IPS-20b (cell line): ENCODE measurements around the gene ADGRB3.
"Not testable (repeated sequence)": the region's sequence is repeated elsewhere in the genome, so short reads cannot be mapped to it uniquely, and the experiment has no call there.

Source experiments
- H3K27ac ChIP-seq: one replicate; pipeline ENCODE4 v1.5.1; 2013; ENCODE audit warnings: low read length
- H3K27me3 ChIP-seq: 2 replicates; pipeline ENCODE4 v1.6.1; 2013; ENCODE audit warnings: mild to moderate bottlenecking, low read length, inconsistent platforms; ENCODE audit not compliant: insufficient read depth
- H3K36me3 ChIP-seq: 2 replicates; pipeline ENCODE4 v1.6.1; 2013; ENCODE audit warnings: low read depth, mild to moderate bottlenecking, inconsistent platforms, low read length, moderate library complexity; ENCODE audit not compliant: insufficient read depth
- H3K4me1 ChIP-seq: 2 replicates; pipeline ENCODE4 v1.6.1; 2013; ENCODE audit warnings: mild to moderate bottlenecking, control low read depth, inconsistent platforms, low read length, moderate library complexity; ENCODE audit not compliant: insufficient read depth
- H3K4me3 ChIP-seq: 2 replicates; pipeline ENCODE4 v1.5.1; 2013; ENCODE audit warnings: mild to moderate bottlenecking, low read length, inconsistent platforms
- H3K9ac ChIP-seq: 2 replicates; pipeline ENCODE4 v1.6.1; 2013; ENCODE audit warnings: low read depth, mild to moderate bottlenecking, inconsistent platforms, low read length, moderate library complexity
- H3K9me3 ChIP-seq: 2 replicates; pipeline ENCODE4 v1.6.1; 2013; ENCODE audit warnings: mild to moderate bottlenecking, low read depth, low read length, inconsistent platforms; ENCODE audit not compliant: insufficient read depth

Gene ADGRB3

DNA sequence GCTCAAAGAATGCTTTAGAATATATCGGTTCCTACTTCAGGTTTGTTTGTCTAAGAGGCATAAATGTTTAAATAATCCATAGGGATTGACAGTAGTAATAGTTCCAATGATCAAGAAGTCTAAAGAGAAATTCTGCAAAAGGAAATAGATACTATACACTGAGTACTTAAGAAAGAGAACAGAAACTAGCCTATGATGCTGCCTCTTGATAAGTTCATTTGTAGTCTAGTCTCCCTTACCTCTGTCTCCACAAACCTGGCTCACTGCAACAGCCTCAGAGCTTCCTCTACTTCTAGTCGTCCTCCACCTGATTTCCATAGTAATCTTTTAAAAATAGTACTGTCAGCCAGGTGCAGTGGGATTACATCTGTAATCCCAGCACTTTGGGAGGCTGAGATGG is 650.0 kb downstream of the ADGRB3 start:
- H3K36me3 ChIP-seq: no peaks in the 10 kb centered on the region
- no peak overlapping the region for H3K9ac ChIP-seq
- peaks cover 7% of the 10 kb centered on the region for H3K4me1 ChIP-seq
- H3K27me3 ChIP-seq: no peaks in the 10 kb centered on the region
- H3K4me3 ChIP-seq: no peak overlapping the region
- H3K27ac ChIP-seq: no peak overlapping the region
- no peaks in the 10 kb centered on the region for H3K9me3 ChIP-seq

DNA sequence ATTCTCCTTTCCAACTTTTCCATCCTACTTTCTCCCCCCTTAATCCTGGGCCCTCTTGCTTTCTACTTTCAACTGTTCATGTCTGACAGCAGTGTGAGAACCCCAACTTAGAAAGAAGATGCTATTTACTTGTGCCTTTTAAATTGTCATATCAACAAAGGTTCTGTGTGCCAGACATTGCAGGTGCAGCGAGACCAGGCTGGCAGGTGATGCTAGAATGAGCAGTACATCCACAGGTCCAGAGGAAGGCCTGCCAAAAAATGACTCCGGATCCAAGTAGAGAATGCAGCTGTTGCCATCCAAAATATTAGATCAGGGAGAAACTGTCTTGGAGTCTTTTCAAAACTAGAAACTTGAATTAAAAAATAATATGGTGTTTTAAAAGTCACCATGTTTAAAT is 651.2 kb downstream of the ADGRB3 start:
- Histone ChIP-seq H3K36me3 (no peaks in the 10 kb centered on the region), H3K9me3 (no peaks in the 10 kb centered on the region), H3K4me1 (peaks cover 6% of the 10 kb centered on the region; the same call in 1 of the 2 replicates), H3K4me3 (no peak overlapping the region), H3K27me3 (no peaks in the 10 kb centered on the region), H3K9ac (no peak overlapping the region), H3K27ac (no peak overlapping the region)

DNA sequence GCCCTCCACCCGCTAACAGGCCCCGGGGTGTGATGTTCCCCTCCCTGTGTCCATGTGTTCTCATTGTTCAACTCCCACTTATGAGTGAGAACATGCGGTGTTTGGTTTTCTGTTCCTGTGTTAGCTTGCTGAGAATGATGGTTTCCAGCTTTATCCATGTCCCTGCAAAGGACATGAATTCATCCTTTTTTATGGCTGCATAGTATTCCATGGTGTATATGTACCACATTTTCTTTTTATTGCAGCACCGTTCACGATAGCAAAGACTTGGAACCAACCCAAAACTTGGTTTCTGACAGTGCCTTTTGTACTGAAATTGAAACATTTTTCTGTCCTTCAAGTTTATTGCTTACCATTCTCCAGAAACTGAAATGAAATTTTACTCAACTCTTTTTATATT is 653.1 kb downstream of the ADGRB3 start:
- not testable (repeated sequence) for H3K27ac ChIP-seq, H3K9ac ChIP-seq, H3K27me3 ChIP-seq, H3K4me3 ChIP-seq, H3K4me1 ChIP-seq, H3K36me3 ChIP-seq, H3K9me3 ChIP-seq

DNA sequence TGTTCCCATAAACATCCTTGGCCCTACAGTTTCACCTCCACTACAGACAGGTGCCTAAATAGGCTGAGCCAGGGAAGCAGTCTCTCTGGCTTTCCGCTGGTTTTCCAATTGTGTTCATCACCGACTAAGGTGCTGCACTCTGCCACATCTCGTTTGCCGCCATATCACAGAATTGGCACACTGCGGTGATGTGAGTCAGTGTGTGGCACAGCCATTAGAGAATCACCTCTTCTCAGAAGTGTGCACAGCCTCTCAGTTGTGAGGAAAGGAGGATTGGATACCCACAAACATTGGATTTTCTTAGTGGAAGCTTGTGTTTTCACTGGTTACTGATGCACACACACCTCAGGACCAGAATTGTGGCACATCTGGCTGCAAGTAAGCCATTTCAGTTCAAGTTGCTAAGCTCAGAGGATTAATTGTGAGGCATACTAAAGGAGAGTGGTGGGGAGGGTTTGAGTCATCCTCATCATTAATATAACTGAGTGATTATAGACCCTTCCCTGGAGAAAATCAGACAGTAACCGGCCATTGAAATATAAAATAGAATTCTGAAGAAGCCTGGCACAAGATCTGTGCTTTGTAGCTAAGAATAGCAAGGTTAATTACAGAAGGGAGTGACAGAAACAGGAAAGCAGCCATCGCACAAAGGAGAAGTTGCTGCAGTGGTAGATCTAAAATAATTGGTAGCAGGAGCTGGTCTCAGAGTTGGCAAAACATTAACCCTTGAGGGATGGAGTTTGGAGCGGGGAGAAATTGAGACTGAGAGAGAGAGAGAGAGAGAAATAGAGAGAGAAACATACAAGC is 654.8 kb downstream of the ADGRB3 start:
- H3K4me1 ChIP-seq: no peaks in the 10 kb centered on the region
- H3K27me3 ChIP-seq: no peaks in the 10 kb centered on the region
- no peaks in the 10 kb centered on the region for H3K9me3 ChIP-seq
- no peak overlapping the region for H3K4me3 ChIP-seq
- H3K36me3 ChIP-seq: no peaks in the 10 kb centered on the region
- no peak overlapping the region for H3K9ac ChIP-seq
- no peak overlapping the region for H3K27ac ChIP-seq

DNA sequence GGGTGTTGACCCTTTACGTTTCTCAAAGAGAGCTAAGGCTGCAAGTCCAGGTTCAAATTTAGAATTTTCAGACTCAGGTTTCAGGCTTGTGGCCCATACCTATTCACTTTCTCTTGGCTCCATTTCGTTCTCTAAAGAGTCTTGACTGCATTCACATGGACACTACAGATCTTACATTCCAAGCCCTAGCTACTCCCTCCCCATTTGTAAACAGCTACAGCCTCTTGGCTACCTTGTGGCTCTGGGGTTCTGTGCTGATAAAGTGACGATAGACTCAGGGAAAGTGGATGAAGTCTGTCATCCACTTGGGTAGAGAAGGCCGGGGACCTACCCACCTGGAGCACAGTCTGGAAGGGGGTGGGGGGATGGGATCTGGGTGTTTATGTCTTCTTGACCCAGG is 658.4 kb downstream of the ADGRB3 start:
- no peaks in the 10 kb centered on the region for H3K9me3 ChIP-seq
- H3K4me3 ChIP-seq: no peak overlapping the region
- H3K27me3 ChIP-seq: no peaks in the 10 kb centered on the region
- H3K4me1 ChIP-seq: no peaks in the 10 kb centered on the region
- no peaks in the 10 kb centered on the region for H3K36me3 ChIP-seq
- no peak overlapping the region for H3K9ac ChIP-seq
- no peak overlapping the region for H3K27ac ChIP-seq

DNA sequence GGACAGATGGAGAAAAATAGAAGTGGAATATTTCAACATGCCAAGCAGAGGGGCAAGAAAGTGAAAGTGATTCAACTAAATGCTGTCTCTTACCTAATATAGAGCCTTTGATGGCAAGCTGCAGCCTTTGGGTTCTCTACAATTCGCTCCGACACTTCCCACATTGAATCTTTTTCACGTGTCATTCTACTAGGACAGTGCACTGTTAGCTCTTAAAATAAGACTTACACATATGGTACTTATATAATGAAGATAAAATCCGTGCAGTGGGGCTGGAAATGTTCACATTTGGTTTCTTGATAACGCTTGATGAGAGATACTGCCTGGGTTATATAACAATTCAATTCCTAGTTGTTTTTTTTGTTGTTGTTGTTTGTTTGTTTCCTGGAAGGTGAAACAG is 659.3 kb downstream of the ADGRB3 start:
- H3K9ac ChIP-seq: no peak overlapping the region

DNA sequence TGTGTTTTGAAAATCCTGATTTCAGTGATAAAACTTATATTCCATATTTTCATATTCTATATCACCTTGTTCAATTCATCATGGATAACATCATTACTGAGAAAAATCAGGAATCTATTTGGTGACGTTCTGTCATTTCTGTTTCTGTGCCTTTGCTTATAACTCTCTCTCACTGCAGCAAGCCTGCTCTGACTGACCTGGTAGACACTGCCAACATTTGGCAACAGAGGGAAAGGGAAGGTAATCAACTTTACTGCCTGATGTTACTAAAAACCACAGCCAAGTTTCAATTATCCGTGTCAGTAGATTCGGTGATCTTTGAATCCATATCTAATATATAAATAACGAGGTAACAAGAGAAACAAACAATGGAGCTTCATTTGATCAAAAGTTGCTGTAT is 659.8 kb downstream of the ADGRB3 start:
- Histone ChIP-seq H3K36me3 (no peaks in the 10 kb centered on the region), H3K4me1 (no peaks in the 10 kb centered on the region), H3K27me3 (no peaks in the 10 kb centered on the region), H3K4me3 (no peak overlapping the region), H3K27ac (no peak overlapping the region), H3K9me3 (no peaks in the 10 kb centered on the region), H3K9ac (no peak overlapping the region)

More for the DNA sequence above, 659.3 kb downstream of the ADGRB3 start:
- no peaks in the 10 kb centered on the region for H3K9me3 ChIP-seq
- H3K4me1 ChIP-seq: no peaks in the 10 kb centered on the region
- H3K4me3 ChIP-seq: no peak overlapping the region
- H3K27ac ChIP-seq: no peak overlapping the region
- no peaks in the 10 kb centered on the region for H3K36me3 ChIP-seq
- no peaks in the 10 kb centered on the region for H3K27me3 ChIP-seq

DNA sequence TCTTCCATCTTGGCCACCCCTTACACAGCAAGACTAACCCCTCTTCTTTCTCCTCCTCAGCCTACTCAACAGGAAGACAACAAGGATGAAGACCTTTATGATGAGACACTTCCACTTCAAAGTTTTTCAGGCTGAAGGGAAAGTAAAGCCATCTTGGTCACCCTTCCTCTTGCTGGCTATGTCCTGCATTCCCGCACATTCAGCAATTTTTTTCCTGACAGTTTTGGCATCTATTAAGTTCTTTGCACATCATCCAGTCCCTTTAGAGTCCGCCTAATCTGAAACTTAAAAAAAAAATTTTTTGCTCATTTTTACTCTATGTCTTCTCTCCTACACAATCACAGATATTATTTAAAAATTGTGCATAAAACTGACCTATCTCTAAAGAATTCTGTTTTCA is 668.3 kb downstream of the ADGRB3 start:
- no peaks in the 10 kb centered on the region for H3K27me3 ChIP-seq
- no peaks in the 10 kb centered on the region for H3K4me1 ChIP-seq
- no peaks in the 10 kb centered on the region for H3K9me3 ChIP-seq
- no peak overlapping the region for H3K9ac ChIP-seq
- H3K4me3 ChIP-seq: no peak overlapping the region
- H3K27ac ChIP-seq: no peak overlapping the region
- no peaks in the 10 kb centered on the region for H3K36me3 ChIP-seq

DNA sequence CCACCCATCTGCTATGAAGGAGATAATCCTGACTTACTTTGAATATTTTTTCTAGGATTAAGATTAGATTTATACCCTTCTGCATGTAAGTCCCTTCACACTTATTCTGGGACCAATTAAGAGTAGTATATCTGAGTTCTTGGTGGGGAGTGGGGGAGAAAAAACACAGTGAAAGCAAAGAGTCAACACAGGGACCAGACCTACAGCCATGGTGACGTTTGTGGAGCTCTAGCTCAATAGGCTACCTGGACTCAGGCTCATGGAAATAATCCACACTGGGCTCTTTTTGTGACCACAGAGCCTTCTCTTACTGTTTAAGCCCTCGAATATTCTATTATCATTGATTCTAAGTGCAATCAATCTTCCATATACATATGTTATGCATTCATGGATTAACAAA is 670.4 kb downstream of the ADGRB3 start:
- Histone ChIP-seq H3K27ac (no peak overlapping the region), H3K4me3 (no peak overlapping the region), H3K27me3 (no peaks in the 10 kb centered on the region), H3K36me3 (no peaks in the 10 kb centered on the region), H3K4me1 (no peaks in the 10 kb centered on the region), H3K9ac (no peak overlapping the region), H3K9me3 (no peaks in the 10 kb centered on the region; the same call in 1 of the 2 replicates)

DNA sequence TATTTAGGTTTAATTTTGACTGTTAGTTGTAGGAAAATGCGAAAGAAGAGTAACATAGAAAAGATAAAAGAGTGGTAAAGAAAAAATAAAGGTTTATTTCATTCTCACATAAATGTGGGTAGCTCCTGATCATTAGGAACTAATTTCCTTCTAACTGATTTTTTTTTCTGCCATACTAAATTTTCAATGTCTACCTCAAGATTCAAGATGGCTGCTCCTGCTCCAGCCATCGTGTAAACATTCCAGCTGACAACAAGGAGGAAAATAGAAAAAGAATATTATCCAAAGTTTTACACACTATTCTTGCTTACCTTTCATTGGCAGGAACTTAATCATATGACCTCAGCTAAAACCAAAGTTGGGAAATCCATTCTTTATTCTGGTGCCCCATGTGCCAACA is 673.5 kb downstream of the ADGRB3 start:
- Histone ChIP-seq H3K9ac (no peak overlapping the region), H3K4me3 (no peak overlapping the region), H3K27ac (no peak overlapping the region), H3K4me1 (no peaks in the 10 kb centered on the region), H3K9me3 (no peaks in the 10 kb centered on the region; the same call in 1 of the 2 replicates), H3K36me3 (no peaks in the 10 kb centered on the region), H3K27me3 (no peaks in the 10 kb centered on the region)

DNA sequence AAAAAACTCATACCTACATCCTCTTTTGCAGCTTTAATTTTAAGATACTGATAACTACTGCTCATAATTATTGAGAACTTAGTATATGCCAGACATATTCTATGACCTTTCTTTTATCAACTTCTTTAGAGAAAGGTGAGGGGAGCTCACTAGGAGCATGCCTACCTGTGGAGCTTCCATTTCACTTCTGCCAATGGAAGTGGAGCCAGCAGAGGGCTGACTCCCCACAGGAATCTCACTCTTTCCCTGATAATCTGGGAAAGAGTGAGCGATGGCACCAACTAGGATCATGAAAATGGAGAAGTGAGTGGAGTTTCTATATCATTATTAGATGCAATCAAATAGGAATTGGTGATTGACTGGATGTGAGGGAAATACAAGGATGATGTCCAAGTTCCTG is 676.8 kb downstream of the ADGRB3 start:
- H3K36me3 ChIP-seq: no peaks in the 10 kb centered on the region
- H3K9ac ChIP-seq: no peak overlapping the region
- H3K4me1 ChIP-seq: no peaks in the 10 kb centered on the region
- no peaks in the 10 kb centered on the region for H3K27me3 ChIP-seq
- no peak overlapping the region for H3K4me3 ChIP-seq
- H3K9me3 ChIP-seq: no peaks in the 10 kb centered on the region; the same call in 1 of the 2 replicates
- no peak overlapping the region for H3K27ac ChIP-seq

DNA sequence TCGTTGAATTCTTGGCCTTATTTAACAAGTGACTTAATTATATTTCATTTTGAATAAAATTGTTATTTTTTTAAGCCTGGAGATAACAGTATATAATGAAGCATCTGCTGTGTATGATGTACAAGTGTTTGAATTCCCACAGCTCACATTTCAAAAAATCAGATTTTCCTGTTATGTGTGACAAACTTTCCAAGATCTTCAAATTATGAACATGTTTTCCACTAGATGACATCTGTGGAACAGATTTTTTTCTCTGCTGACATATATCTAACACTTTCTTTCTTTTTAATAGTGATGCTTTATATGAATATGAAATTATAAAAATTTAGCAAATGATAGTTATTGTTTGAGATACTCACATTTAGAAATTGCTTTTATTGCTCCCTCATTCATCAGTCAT is 678.9 kb downstream of the ADGRB3 start:
- no peaks in the 10 kb centered on the region for H3K36me3 ChIP-seq
- H3K27me3 ChIP-seq: no peaks in the 10 kb centered on the region
- no peak overlapping the region for H3K27ac ChIP-seq
- no peak overlapping the region for H3K9ac ChIP-seq
- H3K9me3 ChIP-seq: no peaks in the 10 kb centered on the region
- H3K4me3 ChIP-seq: no peak overlapping the region
- no peaks in the 10 kb centered on the region for H3K4me1 ChIP-seq
